ENCODE results near the gene PTGER1.
A peak's percentile ranks its signal among the peaks of the same experiment; 100 is the strongest.
"Not testable (repeated sequence)": the region's sequence is repeated elsewhere in the genome, so short reads cannot be mapped to it uniquely, and the experiment has no call there.

Gene PTGER1

GRCh38 chr19:14473978-14474578 is 1.1 kb downstream of the PTGER1 start:
- no peak for DNase-seq (ENCODE audit: low spot score)

GRCh38 chr19:14473073-14473977 is 1.8 kb downstream of the PTGER1 start:
- DNase-seq (ENCODE audit: low spot score) = no peak

- DNase-seq (ENCODE audit: low spot score) = peak; percentile 68
Observed at GRCh38 chr19:14472202-14472938, 2.8 kb downstream of the PTGER1 start.

- DNase-seq (ENCODE audit: low spot score) = no peak
Observed at GRCh38 chr19:14471436-14472187, 3.5 kb downstream of the PTGER1 start.

GRCh38 chr19:14470031-14470876 is 4.9 kb downstream of the PTGER1 start:
- no peak for DNase-seq (ENCODE audit: low spot score)

- no peak for DNase-seq (ENCODE audit: low spot score)
Observed at GRCh38 chr19:14467816-14468215, 7.3 kb downstream of the PTGER1 start.

- DNase-seq (ENCODE audit: low spot score) = no peak
Observed at GRCh38 chr19:14467391-14467790, 7.8 kb downstream of the PTGER1 start.

- DNase-seq (ENCODE audit: low spot score) = no peak
Observed at GRCh38 chr19:14463747-14464146, 11.4 kb downstream of the PTGER1 start.

GRCh38 chr19:14462401-14462800 is 12.8 kb downstream of the PTGER1 start:
- DNase-seq (ENCODE audit: low spot score) = not testable (repeated sequence)

GRCh38 chr19:14460935-14461334 is 14.2 kb downstream of the PTGER1 start:
- no peak for DNase-seq (ENCODE audit: low spot score)

GRCh38 chr19:14459703-14460102 is 15.5 kb downstream of the PTGER1 start:
- no peak for DNase-seq (ENCODE audit: low spot score)

- DNase-seq (ENCODE audit: low spot score) = not testable (repeated sequence)
Observed at GRCh38 chr19:14452303-14452702, 22.9 kb downstream of the PTGER1 start.

GRCh38 chr19:14450876-14451275 is 24.3 kb downstream of the PTGER1 start:
- no peak for DNase-seq (ENCODE audit: low spot score)

- peak; percentile 60 for DNase-seq (ENCODE audit: low spot score)
Observed at GRCh38 chr19:14450168-14450874, 24.8 kb downstream of the PTGER1 start.

- no peak for DNase-seq (ENCODE audit: low spot score)
Observed at GRCh38 chr19:14449321-14449720, 25.8 kb downstream of the PTGER1 start.

- no peak for DNase-seq (ENCODE audit: low spot score)
Observed at GRCh38 chr19:14446336-14447036, 28.7 kb downstream of the PTGER1 start.

GRCh38 chr19:14443632-14444216 is 31.4 kb downstream of the PTGER1 start:
- DNase-seq (ENCODE audit: low spot score) = no peak

- DNase-seq (ENCODE audit: low spot score) = no peak
Observed at GRCh38 chr19:14442891-14443631, 32.1 kb downstream of the PTGER1 start.
